Measurements from ENCODE around the gene RNLS. TPM values are rescaled to one million over a fixed set of nuclear protein-coding genes. Genes with fewer than 3 reads are reported as not detected.

The RNLS gene
- total RNA-seq, 1 donor from 2014 or later = 1.7 TPM

DNA sequence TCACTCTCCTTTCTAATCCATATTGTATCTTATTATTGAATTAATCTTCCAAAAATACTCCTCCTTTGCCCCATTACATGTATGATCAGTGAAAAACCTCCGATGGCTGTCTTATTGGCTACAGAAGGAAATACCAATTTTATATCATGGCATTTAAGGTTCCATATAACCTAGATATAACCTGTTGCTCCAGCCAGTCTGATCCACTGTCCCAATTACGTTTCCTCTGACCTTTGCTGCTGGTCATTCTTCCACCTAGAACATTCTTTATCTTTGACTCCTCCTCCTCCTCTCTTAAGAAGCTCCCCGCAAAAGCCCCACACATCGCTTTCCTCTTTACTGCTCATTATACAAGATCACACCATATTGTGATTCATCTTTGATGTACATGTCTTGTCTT is 161.5 kb downstream of the RNLS start:
- peaks cover 11% of the 10 kb centered on the region for H3K27me3 Mint-ChIP-seq (ENCODE audit: unreplicated experiment)
- peaks cover 14% of the 10 kb centered on the region for H3K4me1 Mint-ChIP-seq (ENCODE audit: unreplicated experiment)
- H3K9me3 Mint-ChIP-seq (ENCODE audit: unreplicated experiment) = no peaks in the 10 kb centered on the region
- no peak for TF ChIP-seq CTCF (IDR thresholded peaks at IDR 0.05)
- no peaks in the 10 kb centered on the region for H3K36me3 Mint-ChIP-seq (ENCODE audit: unreplicated experiment)
- no peak overlapping the region for H3K27ac Mint-ChIP-seq (ENCODE audit: unreplicated experiment)
- DNase-seq (ENCODE audit: extremely low spot score, unreplicated experiment) = no peak
- H3K4me3 Mint-ChIP-seq (ENCODE audit: unreplicated experiment) = no peak overlapping the region

GRCh38 chr10:88418871-88419270 is 164.2 kb downstream of the RNLS start:
- peaks cover 14% of the 10 kb centered on the region for H3K4me1 Mint-ChIP-seq (ENCODE audit: unreplicated experiment)
- no peaks in the 10 kb centered on the region for H3K9me3 Mint-ChIP-seq (ENCODE audit: unreplicated experiment)
- no peaks in the 10 kb centered on the region for H3K36me3 Mint-ChIP-seq (ENCODE audit: unreplicated experiment)
- no peak overlapping the region for H3K4me3 Mint-ChIP-seq (ENCODE audit: unreplicated experiment)
- DNase-seq (ENCODE audit: extremely low spot score, unreplicated experiment) = no peak
- no peak overlapping the region for H3K27ac Mint-ChIP-seq (ENCODE audit: unreplicated experiment)
- H3K27me3 Mint-ChIP-seq (ENCODE audit: unreplicated experiment) = peaks cover 7% of the 10 kb centered on the region
- TF ChIP-seq CTCF (IDR thresholded peaks at IDR 0.05) = no peak

- Mint-ChIP-seq H3K27ac (ENCODE audit: unreplicated experiment) (no peak overlapping the region), H3K9me3 (ENCODE audit: unreplicated experiment) (no peaks in the 10 kb centered on the region), H3K36me3 (ENCODE audit: unreplicated experiment) (no peaks in the 10 kb centered on the region), H3K4me1 (ENCODE audit: unreplicated experiment) (peaks cover 14% of the 10 kb centered on the region), H3K27me3 (ENCODE audit: unreplicated experiment) (peaks cover 7% of the 10 kb centered on the region), H3K4me3 (ENCODE audit: unreplicated experiment) (no peak overlapping the region)
- TF ChIP-seq CTCF (IDR thresholded peaks at IDR 0.05) = no peak
- DNase-seq (ENCODE audit: extremely low spot score, unreplicated experiment) = no peak
Observed at GRCh38 chr10:88417387-88418030, 165.6 kb downstream of the RNLS start.

DNA sequence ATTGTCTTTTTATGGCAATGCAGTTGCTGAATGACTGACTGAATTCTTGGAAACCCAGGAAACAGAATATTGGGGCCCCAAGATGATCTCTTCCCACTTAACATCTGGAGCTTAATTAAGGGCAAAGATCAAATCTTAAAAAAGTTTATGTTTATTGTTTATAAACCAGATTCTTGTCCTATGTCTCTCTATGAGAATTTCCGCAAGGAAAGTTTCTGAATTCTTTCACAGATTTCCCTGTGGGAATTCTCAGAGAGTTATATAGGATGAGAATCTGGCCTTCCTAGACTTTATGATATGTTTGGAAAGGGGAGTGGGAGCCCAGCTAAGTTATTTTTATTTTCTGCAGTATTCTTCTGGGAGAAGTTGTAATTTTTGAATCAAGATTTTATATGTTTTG is 166.3 kb downstream of the RNLS start:
- Mint-ChIP-seq H3K9me3 (ENCODE audit: unreplicated experiment) (no peaks in the 10 kb centered on the region), H3K4me1 (ENCODE audit: unreplicated experiment) (peaks cover 14% of the 10 kb centered on the region), H3K27ac (ENCODE audit: unreplicated experiment) (no peak overlapping the region), H3K4me3 (ENCODE audit: unreplicated experiment) (no peak overlapping the region), H3K27me3 (ENCODE audit: unreplicated experiment) (peaks cover 5% of the 10 kb centered on the region), H3K36me3 (ENCODE audit: unreplicated experiment) (no peaks in the 10 kb centered on the region)
- DNase-seq (ENCODE audit: extremely low spot score, unreplicated experiment) = no peak
- TF ChIP-seq CTCF (IDR thresholded peaks at IDR 0.05) = no peak

DNA sequence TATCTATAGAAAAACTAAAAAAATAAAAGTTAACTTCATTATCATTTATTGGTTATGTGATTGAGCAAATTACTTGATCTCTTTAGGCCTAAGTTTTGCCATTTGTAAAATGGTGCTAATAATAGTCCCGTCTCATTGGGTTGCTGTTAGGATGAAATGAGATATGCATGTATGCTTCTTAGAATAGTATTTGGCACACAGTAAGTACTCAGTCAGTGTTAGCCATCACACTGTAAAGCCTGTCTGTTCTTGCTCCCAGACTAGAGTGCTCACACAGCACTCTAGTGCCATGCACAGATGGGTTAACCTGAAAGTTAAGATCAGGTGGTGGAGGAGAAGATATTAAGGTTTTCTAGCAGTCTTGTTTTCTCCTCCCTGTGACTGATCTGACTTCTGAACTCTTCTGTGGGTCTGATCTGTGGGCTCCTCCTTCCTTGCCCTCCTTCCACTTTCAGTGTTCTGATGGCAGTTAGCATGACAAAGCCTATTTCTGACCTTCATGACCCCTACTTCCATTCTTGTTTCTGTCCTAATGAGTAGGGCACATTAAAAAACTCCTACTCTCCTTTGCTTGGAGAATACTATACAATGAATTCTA is 167.5 kb downstream of the RNLS start:
- Mint-ChIP-seq H3K36me3 (ENCODE audit: unreplicated experiment) (no peaks in the 10 kb centered on the region), H3K9me3 (ENCODE audit: unreplicated experiment) (no peaks in the 10 kb centered on the region), H3K4me1 (ENCODE audit: unreplicated experiment) (peaks cover 14% of the 10 kb centered on the region), H3K4me3 (ENCODE audit: unreplicated experiment) (no peak overlapping the region), H3K27ac (ENCODE audit: unreplicated experiment) (no peak overlapping the region), H3K27me3 (ENCODE audit: unreplicated experiment) (no peaks in the 10 kb centered on the region)
- DNase-seq (ENCODE audit: extremely low spot score, unreplicated experiment) = no peak
- no peak for TF ChIP-seq CTCF (IDR thresholded peaks at IDR 0.05)

Measured in osteocyte (in vitro differentiated cells).